ENCODE results near the gene PCDHA3.
"Not testable (repeated sequence)": the region's sequence is repeated elsewhere in the genome, so short reads cannot be mapped to it uniquely, and the experiment has no call there.

The PCDHA3 gene

DNA sequence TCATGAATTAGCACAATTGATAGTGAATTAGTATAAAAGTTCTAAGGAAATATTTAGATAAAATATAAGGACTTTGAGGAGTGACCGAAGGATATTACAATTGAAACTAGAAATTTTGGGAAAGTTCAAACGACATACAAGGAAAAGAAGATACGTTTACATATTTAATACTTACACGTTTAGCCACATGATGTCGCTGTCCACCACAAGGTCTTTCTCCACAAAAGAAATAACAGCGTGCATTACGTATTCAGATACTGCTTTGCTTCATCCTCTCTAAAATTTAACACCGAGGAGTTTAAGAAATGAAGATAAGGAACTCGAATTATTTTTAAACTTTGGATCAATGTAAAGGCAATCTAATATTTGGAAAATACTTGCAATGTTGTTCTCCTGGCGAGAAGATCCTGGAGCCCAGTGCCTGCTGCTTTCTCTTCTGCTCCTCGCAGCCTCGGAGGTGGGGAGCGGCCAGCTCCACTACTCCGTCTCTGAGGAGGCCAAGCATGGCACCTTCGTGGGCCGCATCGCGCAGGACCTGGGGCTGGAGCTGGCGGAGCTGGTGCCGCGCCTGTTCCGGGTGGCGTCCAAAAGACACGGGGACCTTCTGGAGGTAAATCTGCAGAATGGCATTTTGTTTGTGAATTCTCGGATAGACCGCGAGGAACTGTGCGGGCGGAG lies at the start of gene PCDHA3:
Gene PCDHA3 (plus strand): TSS at position 242 of the 678 bp plus-strand sequence.
- no peak for DNase-seq (ENCODE audit: low read depth)

- no peak for DNase-seq (ENCODE audit: low read depth)
Measured at GRCh38 chr5:140753561-140753960, 47.3 kb upstream of the PCDHA3 start.

DNA sequence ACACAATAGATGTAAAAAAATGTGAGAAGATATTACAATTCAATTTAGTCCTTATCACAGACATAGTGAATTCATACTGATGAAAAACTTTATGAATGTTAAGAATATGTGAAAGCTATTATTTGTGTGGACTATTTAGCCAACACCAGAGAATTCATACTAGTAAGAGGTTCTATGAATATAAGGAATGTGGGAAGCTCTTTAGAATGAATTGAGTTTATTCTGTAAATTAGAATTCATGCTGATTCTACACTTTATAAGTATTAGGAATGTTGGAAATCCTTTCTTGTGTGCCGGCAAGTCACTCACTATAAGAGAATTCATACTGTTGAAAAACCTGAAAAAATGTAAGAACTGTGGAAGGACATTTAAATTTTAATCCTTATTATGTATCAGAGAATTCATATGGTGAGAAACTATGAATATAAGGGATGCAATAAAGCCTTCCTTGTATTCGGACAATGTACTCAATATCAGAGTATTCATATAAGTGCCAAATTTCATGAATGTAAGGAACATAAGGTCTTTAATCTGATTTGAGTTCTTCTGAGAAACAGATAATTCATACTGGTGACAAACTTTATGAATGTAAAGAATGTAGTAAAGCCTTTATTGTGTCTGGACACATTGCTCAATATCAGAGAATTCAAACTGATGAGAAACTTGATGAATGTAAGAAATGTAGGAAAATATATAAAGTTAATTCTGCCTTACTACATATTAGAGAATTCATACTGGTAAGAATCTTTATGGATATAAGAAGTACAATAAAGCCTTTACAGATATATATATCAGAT lies 36.5 kb upstream of the PCDHA3 start:
- DNase-seq (ENCODE audit: low read depth) = no peak

DNA sequence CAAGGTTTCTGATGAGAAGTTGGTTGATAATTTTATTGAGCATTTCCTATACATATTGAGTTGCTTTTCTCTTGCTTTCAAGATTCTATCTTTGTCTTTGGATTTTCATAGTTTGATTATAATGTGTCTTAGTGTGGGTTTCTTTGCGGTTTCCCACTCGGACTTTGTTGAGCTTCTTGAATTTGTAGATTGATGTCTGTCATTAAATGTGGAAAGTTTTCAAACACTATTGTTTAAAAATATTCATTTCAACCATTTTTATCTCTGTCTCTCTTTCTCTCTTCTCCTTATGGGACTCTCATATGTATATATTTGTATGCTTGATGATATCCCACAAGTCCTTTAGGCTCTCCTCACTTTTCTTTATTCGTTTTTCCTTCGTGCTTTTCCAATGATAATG lies 33.4 kb upstream of the PCDHA3 start:
- no peak for DNase-seq (ENCODE audit: low read depth)

GRCh38 chr5:140780512-140780911 lies 20.3 kb upstream of the PCDHA3 start:
- no peak for DNase-seq (ENCODE audit: low read depth)

DNA sequence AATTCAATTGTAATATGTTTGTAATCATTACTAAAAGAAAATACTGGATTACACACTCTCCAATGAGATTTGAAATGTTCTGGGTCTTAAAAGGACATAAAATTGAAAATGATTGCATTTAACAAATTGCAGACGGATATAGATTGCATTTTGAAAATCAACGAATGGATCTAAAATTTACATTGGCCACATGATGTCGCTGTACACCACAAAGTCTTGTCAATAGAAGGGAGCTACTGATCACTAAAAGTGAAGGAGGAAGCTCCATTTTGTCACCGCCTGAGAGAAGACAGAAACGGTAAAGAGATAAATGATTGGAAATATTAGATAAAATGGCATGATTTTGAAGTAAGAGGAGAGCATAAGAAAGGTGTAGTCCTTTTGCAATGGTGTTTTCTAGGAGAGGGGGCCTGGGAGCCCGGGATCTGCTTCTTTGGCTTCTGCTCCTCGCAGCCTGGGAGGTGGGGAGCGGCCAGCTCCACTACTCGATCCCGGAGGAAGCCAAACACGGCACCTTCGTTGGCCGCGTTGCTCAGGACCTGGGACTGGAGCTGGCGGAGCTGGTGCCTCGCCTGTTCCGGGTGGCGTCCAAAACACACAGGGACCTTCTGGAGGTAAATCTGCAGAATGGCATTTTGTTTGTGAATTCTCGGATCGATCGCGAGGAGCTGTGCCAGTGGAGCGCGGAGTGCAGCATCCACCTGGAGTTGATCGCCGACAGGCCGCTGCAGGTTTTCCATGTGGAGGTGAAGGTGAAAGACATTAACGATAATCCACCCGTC lies 14.8 kb upstream of the PCDHA3 start, which contains the start of gene PCDHA1:
Gene PCDHA1 (plus strand): TSS at position 236 of the 782 bp plus-strand sequence.
- DNase-seq (ENCODE audit: low read depth) = no peak

- not testable (repeated sequence) for DNase-seq (ENCODE audit: low read depth)
Measured at GRCh38 chr5:140787422-140787821, 13.4 kb upstream of the PCDHA3 start.

- DNase-seq (ENCODE audit: low read depth) = not testable (repeated sequence)
Measured at GRCh38 chr5:140787849-140788504, 12.9 kb upstream of the PCDHA3 start.

DNA sequence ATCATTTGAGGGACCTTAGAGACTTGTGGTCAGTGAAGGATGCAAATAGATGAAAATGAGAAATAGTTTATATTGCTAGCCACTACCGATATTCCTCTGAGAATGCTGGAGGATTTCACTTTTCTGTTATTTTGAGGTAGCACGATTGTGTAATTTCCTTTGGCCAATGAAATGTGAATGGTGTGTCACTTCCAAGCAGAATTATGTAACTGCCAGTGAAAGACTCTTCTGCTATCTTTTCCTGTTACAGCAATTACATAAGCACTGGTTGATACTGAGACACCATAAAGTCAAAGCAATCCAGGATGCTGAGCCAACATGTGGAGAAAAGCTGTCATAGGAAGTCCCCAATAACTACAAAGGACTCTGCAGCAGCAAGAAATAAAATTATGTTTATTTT lies 9.8 kb upstream of the PCDHA3 start:
- no peak for DNase-seq (ENCODE audit: low read depth)

- no peak for DNase-seq (ENCODE audit: low read depth)
Measured at GRCh38 chr5:140794595-140795258, 6.1 kb upstream of the PCDHA3 start, which contains the start of gene PCDHA2. Gene PCDHA2, plus strand, starts transcription at chr5:140794852.

DNA sequence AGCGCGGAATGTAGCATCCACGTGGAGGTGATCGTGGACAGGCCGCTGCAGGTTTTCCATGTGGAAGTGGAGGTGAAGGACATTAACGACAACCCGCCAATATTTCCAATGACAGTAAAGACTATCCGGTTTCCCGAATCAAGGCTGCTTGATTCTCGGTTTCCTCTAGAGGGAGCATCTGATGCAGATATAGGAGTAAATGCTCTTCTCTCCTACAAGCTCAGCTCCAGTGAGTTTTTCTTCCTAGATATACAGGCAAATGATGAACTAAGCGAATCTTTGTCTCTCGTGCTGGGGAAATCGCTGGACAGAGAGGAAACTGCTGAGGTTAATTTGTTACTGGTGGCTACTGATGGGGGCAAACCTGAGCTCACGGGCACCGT lies 5.6 kb upstream of the PCDHA3 start:
- no peak for DNase-seq (ENCODE audit: low read depth)

- DNase-seq (ENCODE audit: low read depth) = not testable (repeated sequence)
Measured at GRCh38 chr5:140796072-140796717, 4.7 kb upstream of the PCDHA3 start.

DNA sequence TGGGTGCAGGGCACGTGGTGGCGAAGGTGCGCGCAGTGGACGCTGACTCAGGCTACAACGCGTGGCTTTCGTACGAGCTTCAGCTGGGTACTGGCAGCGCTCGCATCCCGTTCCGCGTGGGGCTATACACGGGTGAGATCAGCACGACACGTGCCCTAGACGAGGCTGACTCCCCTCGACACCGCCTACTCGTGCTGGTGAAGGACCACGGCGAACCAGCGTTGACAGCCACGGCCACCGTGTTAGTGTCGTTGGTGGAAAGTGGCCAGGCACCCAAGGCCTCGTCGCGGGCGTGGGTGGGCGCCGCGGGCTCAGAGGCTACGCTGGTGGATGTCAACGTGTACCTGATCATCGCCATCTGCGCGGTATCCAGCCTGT lies 4.2 kb upstream of the PCDHA3 start:
- DNase-seq (ENCODE audit: low read depth) = no peak

- DNase-seq (ENCODE audit: low read depth) = no peak
Measured at GRCh38 chr5:140801494-140801841, 611 bp downstream of the PCDHA3 start.

GRCh38 chr5:140802381-140802780 lies 1.5 kb downstream of the PCDHA3 start:
- not testable (repeated sequence) for DNase-seq (ENCODE audit: low read depth)

DNA sequence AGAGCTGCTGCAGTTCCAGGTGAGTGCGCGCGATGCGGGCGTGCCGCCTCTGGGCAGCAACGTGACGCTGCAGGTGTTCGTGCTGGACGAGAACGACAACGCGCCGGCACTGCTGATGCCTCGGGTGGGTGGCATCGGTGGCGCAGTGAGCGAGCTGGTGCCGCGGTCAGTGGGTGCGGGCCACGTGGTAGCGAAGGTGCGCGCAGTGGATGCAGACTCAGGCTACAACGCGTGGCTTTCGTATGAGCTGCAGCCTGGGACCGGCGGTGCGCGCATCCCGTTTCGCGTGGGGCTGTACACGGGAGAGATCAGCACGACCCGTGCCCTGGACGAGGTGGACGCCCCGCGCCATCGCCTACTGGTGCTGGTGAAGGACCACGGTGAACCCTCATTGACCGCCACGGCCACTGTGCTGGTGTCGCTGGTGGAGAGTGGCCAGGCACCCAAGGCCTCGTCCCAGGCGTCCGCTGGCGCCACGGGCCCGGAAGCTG lies 2.0 kb downstream of the PCDHA3 start:
- no peak for DNase-seq (ENCODE audit: low read depth)

DNA sequence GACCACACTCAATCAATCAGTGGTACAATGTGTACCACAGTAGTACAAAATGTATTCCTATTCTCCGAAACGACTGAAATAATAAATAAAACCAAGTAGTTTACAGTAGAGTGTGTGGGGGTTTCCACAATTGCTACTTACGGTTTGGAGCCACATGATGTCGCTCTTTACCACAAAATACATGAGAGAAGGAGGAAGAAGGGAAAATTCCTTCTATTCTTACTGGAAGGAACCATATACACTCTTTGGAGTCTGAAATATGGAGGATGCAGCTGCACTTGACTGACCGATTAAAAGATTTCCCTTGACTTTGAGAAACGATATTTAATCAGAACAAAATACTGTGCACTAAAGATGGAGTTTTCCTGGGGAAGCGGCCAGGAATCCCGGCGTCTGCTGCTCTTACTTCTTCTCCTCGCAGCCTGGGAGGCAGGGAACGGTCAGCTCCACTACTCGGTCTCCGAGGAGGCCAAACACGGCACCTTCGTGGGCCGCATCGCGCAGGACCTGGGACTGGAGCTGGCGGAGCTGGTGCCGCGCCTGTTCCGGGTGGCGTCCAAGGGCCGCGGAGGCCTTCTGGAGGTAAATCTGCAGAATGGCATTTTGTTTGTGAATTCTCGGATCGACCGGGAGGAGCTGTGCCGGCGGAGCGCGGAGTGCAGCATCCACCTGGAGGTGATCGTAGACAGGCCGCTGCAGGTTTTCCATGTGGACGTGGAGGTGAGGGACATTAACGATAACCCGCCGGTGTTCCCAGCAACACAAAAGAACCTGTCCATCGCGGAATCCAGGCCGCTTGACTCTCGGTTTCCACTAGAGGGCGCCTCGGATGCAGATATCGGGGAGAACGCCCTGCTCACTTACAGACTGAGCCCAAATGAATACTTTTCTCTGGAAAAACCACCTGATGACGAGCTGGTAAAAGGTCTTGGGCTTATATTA lies 6.2 kb downstream of the PCDHA3 start, which contains the start of gene PCDHA4:
Gene PCDHA4 (plus strand): TSS at position 235 of the 942 bp plus-strand sequence.
- no peak for DNase-seq (ENCODE audit: low read depth)

- not testable (repeated sequence) for DNase-seq (ENCODE audit: low read depth)
Measured at GRCh38 chr5:140808241-140808888, 7.5 kb downstream of the PCDHA3 start.

DNA sequence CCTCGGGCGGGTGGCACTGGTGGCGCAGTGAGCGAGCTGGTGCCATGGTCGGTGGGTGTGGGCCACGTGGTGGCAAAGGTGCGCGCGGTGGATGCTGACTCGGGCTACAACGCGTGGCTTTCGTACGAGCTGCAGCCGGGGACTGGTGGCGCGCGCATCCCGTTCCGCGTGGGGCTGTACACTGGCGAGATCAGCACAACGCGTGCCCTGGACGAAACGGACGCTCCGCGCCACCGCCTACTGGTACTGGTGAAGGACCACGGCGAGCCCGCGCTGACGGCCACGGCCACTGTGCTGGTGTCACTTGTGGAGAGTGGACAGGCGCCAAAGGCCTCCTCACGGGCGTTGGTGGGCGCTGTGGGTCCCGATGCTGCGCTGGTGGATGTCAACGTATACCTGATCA lies 8.0 kb downstream of the PCDHA3 start:
- no peak for DNase-seq (ENCODE audit: low read depth)
